Left renal pelvis (tissue), 4 donors: ENCODE results near the gene STAT5A. TPM values are rescaled to one million over a fixed set of nuclear protein-coding genes. Genes with fewer than 3 reads are reported as not detected.
"Not testable (repeated sequence)": the region's sequence is repeated elsewhere in the genome, so short reads cannot be mapped to it uniquely, and the experiment has no call there.

Experiments
- DNase-seq, 4 donors: peaks; one replicate each; pipeline ENCODE4 v3.0.0-alpha.2; 2013; ENCODE audit warnings: low read depth in 4 of 4, low spot score in 3 of 4
- polyA plus RNA-seq, 4 donors: library from polyadenylated mRNA; unstranded; fragments of 120-200 nt; gene quantifications; one replicate each; pipeline ENCODE4 v1.2.1, GENCODE V29; 2013; ENCODE audit not compliant: insufficient read length in 4 of 4

Gene STAT5A
- polyA plus RNA-seq: 10 to 100 TPM in 1 of 4 donors, 1 to 10 TPM in 3; 5.4 to 15.3 (median 7.0) TPM

GRCh38 chr17:42287977-42288802, at the start of gene STAT5A:
STAT5A (plus strand) TSS chr17:42288498; CDS start chr17:42289412, 914 bp downstream.
- peak in 1 of 4 donors; percentile 58 for DNase-seq

GRCh38 chr17:42239576-42239975, 48.7 kb upstream of the STAT5A start:
- not testable (repeated sequence) for DNase-seq

GRCh38 chr17:42240201-42240600, 48.1 kb upstream of the STAT5A start:
- DNase-seq: no peak

GRCh38 chr17:42240863-42241262, 47.4 kb upstream of the STAT5A start:
- DNase-seq: not testable (repeated sequence)

GRCh38 chr17:42241871-42242270, 46.4 kb upstream of the STAT5A start:
- DNase-seq: no peak

- DNase-seq: no peak
Observed at GRCh38 chr17:42243493-42243982, 44.8 kb upstream of the STAT5A start.

GRCh38 chr17:42244116-42244515, 44.2 kb upstream of the STAT5A start:
- not testable (repeated sequence) for DNase-seq

- not testable (repeated sequence) for DNase-seq
Observed at GRCh38 chr17:42245183-42245582, 43.1 kb upstream of the STAT5A start.

GRCh38 chr17:42246515-42246914, 41.8 kb upstream of the STAT5A start:
- DNase-seq: no peak

GRCh38 chr17:42247734-42248133, 40.6 kb upstream of the STAT5A start:
- DNase-seq: no peak

- DNase-seq: peak in 3 of 4 donors; percentile 24 to 54 (median 46)
Observed at GRCh38 chr17:42248351-42249179, 39.7 kb upstream of the STAT5A start.

- no peak for DNase-seq
Observed at GRCh38 chr17:42249681-42250446, 38.4 kb upstream of the STAT5A start.

- no peak for DNase-seq
Observed at GRCh38 chr17:42251115-42251514, 37.2 kb upstream of the STAT5A start.

GRCh38 chr17:42252597-42253550, 35.4 kb upstream of the STAT5A start:
- no peak for DNase-seq

GRCh38 chr17:42253578-42253977, 34.7 kb upstream of the STAT5A start:
- DNase-seq: no peak

GRCh38 chr17:42255445-42255844, 32.9 kb upstream of the STAT5A start:
- no peak for DNase-seq

- no peak for DNase-seq
Observed at GRCh38 chr17:42260318-42260717, 28.0 kb upstream of the STAT5A start.

GRCh38 chr17:42264366-42264765, 23.9 kb upstream of the STAT5A start:
- not testable (repeated sequence) for DNase-seq

GRCh38 chr17:42266462-42266861, 21.8 kb upstream of the STAT5A start:
- DNase-seq: no peak
